DOHH2 (cell line): ENCODE data around the gene PCDH7.

Source experiments
- H3F3A ChIP-seq: fragments of 200-600 bp; sonication (generic), shearing (Covaris generic); 2 replicates; pipeline ENCODE4 v1.6.0; 2016; ENCODE audit warnings: antibody characterized with exemption, mild to moderate bottlenecking; ENCODE audit not compliant: control insufficient read depth, insufficient read depth
- H3K27ac ChIP-seq: fragments of 200-600 bp; sonication (generic); 2 replicates; pipeline ENCODE4 v1.5.1; 2014; ENCODE audit warnings: low read depth, mild to moderate bottlenecking, low read length, moderate library complexity
- H3K27me3 ChIP-seq: fragments of 200-600 bp; sonication (generic); 2 replicates; pipeline ENCODE4 v1.6.1; 2014; ENCODE audit warnings: mild to moderate bottlenecking, low read length, mixed read lengths; ENCODE audit not compliant: control insufficient read depth
- H3K36me3 ChIP-seq: fragments of 200-600 bp; sonication (generic); 2 replicates; pipeline ENCODE4 v1.6.1; 2014; ENCODE audit warnings: mild to moderate bottlenecking, low read length, moderate library complexity, mixed read lengths; ENCODE audit not compliant: control insufficient read depth
- H3K4me1 ChIP-seq: fragments of 200-600 bp; sonication (generic); 2 replicates; pipeline ENCODE4 v1.6.1; 2014; ENCODE audit warnings: mild to moderate bottlenecking, low read length, mixed read lengths; ENCODE audit not compliant: control insufficient read depth
- H3K4me2 ChIP-seq: fragments of 200-600 bp; sonication (generic); 2 replicates; pipeline ENCODE4 v1.6.0; 2014; ENCODE audit warnings: mild to moderate bottlenecking, low read length, moderate library complexity
- H3K4me3 ChIP-seq: fragments of 200-600 bp; sonication (generic); 2 replicates; pipeline ENCODE4 v1.5.1; 2014; ENCODE audit warnings: mild to moderate bottlenecking, low read length, mixed read lengths
- H3K79me2 ChIP-seq: fragments of 200-600 bp; sonication (generic); 2 replicates; pipeline ENCODE4 v1.6.1; 2014; ENCODE audit warnings: mild to moderate bottlenecking, low read length, mixed read lengths; ENCODE audit not compliant: control insufficient read depth
- H3K9me2 ChIP-seq: fragments of 200-600 bp; sonication (generic); replicated peaks from 2 replicates; pipeline ENCODE4 v1.6.1; 2014; ENCODE audit warnings: mild to moderate bottlenecking, low read length, mixed read lengths; ENCODE audit not compliant: control insufficient read depth
- H3K9me3 ChIP-seq: fragments of 200-600 bp; sonication (generic); 2 replicates; pipeline ENCODE4 v1.6.1; 2014; ENCODE audit warnings: antibody characterized with exemption, low read length, mixed read lengths; ENCODE audit not compliant: control insufficient read depth, insufficient read depth
- H4K20me1 ChIP-seq: fragments of 200-600 bp; sonication (generic); 2 replicates; pipeline ENCODE4 v1.6.0; 2014; ENCODE audit warnings: low read depth, mild to moderate bottlenecking, antibody characterized with exemption, low read length, moderate library complexity; ENCODE audit not compliant: control insufficient read depth, insufficient read depth
- CTCF ChIP-seq: fragments of 200-600 bp; sonication (generic); IDR thresholded peaks from one replicate; pipeline ENCODE4 v1.5.1; 2014; ENCODE audit warnings: antibody characterized with exemption, mild to moderate bottlenecking, low read depth, low read length; ENCODE audit not compliant: poor library complexity, severe bottlenecking
- EZH2phosphoT487 ChIP-seq: fragments of 200-600 bp; sonication (generic); IDR thresholded peaks from 2 replicates; pipeline ENCODE4 v1.6.1; 2017; ENCODE audit warnings: borderline replicate concordance, mild to moderate bottlenecking, antibody characterized with exemption, low read length, moderate library complexity, mixed read lengths

Gene PCDH7

GRCh38 chr4:30757357-30757756, 37.2 kb downstream of the PCDH7 start:
- no peak overlapping the region for H3K27ac ChIP-seq
- no peaks in the 10 kb centered on the region for H3K9me3 ChIP-seq
- H3K4me1 ChIP-seq: no peaks in the 10 kb centered on the region
- H3K79me2 ChIP-seq: no peaks in the 10 kb centered on the region
- H3K4me2 ChIP-seq: no peak overlapping the region
- no peaks in the 10 kb centered on the region for H3F3A ChIP-seq
- H3K27me3 ChIP-seq: no peaks in the 10 kb centered on the region
- TF ChIP-seq EZH2phosphoT487 (no peak), CTCF (no peak)
- no peaks in the 10 kb centered on the region for H4K20me1 ChIP-seq
- H3K4me3 ChIP-seq: no peak overlapping the region
- no peaks in the 10 kb centered on the region for H3K36me3 ChIP-seq
- H3K9me2 ChIP-seq: no peaks in the 10 kb centered on the region

GRCh38 chr4:30760551-30760950, 40.4 kb downstream of the PCDH7 start:
- H3K9me2 ChIP-seq: no peaks in the 10 kb centered on the region
- peaks cover 23% of the 10 kb centered on the region for H3K4me1 ChIP-seq
- H3K4me3 ChIP-seq: no peak overlapping the region
- no peak overlapping the region for H3K27ac ChIP-seq
- no peaks in the 10 kb centered on the region for H4K20me1 ChIP-seq
- no peaks in the 10 kb centered on the region for H3K27me3 ChIP-seq
- no peaks in the 10 kb centered on the region for H3F3A ChIP-seq
- H3K36me3 ChIP-seq: no peaks in the 10 kb centered on the region
- no peaks in the 10 kb centered on the region for H3K79me2 ChIP-seq
- TF ChIP-seq EZH2phosphoT487: no peak
- TF ChIP-seq CTCF: no peak
- no peaks in the 10 kb centered on the region for H3K9me3 ChIP-seq
- no peak overlapping the region for H3K4me2 ChIP-seq

- TF ChIP-seq EZH2phosphoT487: no peak
- no peak for TF ChIP-seq CTCF
- H3K4me2 ChIP-seq: peak overlapping the region; percentile 38
These were observed 43.2 kb downstream of the PCDH7 start for GRCh38 chr4:30763321-30763727.

GRCh38 chr4:30765022-30765421, 44.9 kb downstream of the PCDH7 start:
- no peak overlapping the region for H3K27ac ChIP-seq
- peak overlapping the region; percentile 10 for H3K4me2 ChIP-seq
- no peaks in the 10 kb centered on the region for H3K79me2 ChIP-seq
- no peak for TF ChIP-seq CTCF
- TF ChIP-seq EZH2phosphoT487: no peak
- H3K9me3 ChIP-seq: no peaks in the 10 kb centered on the region
- H3K27me3 ChIP-seq: no peaks in the 10 kb centered on the region
- H3K9me2 ChIP-seq: no peaks in the 10 kb centered on the region
- H3F3A ChIP-seq: peaks cover 12% of the 10 kb centered on the region; the same call in 1 of the 2 replicates
- no peak overlapping the region for H3K4me3 ChIP-seq
- H3K36me3 ChIP-seq: no peaks in the 10 kb centered on the region
- peaks cover 66% of the 10 kb centered on the region for H3K4me1 ChIP-seq
- H4K20me1 ChIP-seq: no peaks in the 10 kb centered on the region

More at GRCh38 chr4:30763321-30763727, 43.2 kb downstream of the PCDH7 start:
- H3K9me3 ChIP-seq: no peaks in the 10 kb centered on the region
- H3K9me2 ChIP-seq: no peaks in the 10 kb centered on the region
- H4K20me1 ChIP-seq: no peaks in the 10 kb centered on the region
- H3K27me3 ChIP-seq: no peaks in the 10 kb centered on the region
- H3K79me2 ChIP-seq: no peaks in the 10 kb centered on the region
- peak overlapping the region; percentile 25; the same call in 1 of the 2 replicates for H3K4me3 ChIP-seq
- 0 out of 2 replicates have a peak, but pooled peaks cover 6% of the 10 kb centered on the region for H3F3A ChIP-seq
- no peak overlapping the region for H3K27ac ChIP-seq
- no peaks in the 10 kb centered on the region for H3K36me3 ChIP-seq
- peaks cover 49% of the 10 kb centered on the region for H3K4me1 ChIP-seq
